Testis (tissue), 3 donors: ENCODE results near the gene HSD3B2. TPM values are rescaled to one million over a fixed set of nuclear protein-coding genes. Genes with fewer than 3 reads are reported as not detected.

Experiments
- DNase-seq: peaks from one replicate; pipeline ENCODE4 v3.0.0-alpha.2; 2019
- H3K27ac ChIP-seq, 2 donors: fragments of 200-600 bp; sonication (generic); one replicate each; pipeline ENCODE4 v1.5.1; 2019
- H3K27me3 ChIP-seq: fragments of 200-600 bp; sonication (generic); one replicate; pipeline ENCODE4 v1.5.1; 2019
- H3K36me3 ChIP-seq: fragments of 200-600 bp; sonication (generic); one replicate; pipeline ENCODE4 v1.5.1; 2017; ENCODE audit warnings: low read depth; ENCODE audit errors: missing control alignments
- H3K4me1 ChIP-seq: fragments of 200-600 bp; sonication (generic); one replicate; pipeline ENCODE4 v1.5.1; 2019
- H3K4me3 ChIP-seq, 2 donors: fragments of 200-600 bp; sonication (generic); one replicate each; pipeline ENCODE4 v1.5.1; 2017 to 2019
- H3K9me3 ChIP-seq: fragments of 200-600 bp; sonication (generic); one replicate; pipeline ENCODE4 v1.5.1; 2017
- POLR2A ChIP-seq: fragments of 450-650 bp; IDR thresholded peaks from one replicate; pipeline ENCODE4 v1.6.1; 2017; ENCODE audit warnings: antibody characterized with exemption, mild to moderate bottlenecking, moderate library complexity
- WGBS, 2 donors: methylation state at CpG; one replicate each; pipeline ENCODE4 v1.1.5; 2018; 5-methylcytosine and 5-hydroxymethylcytosine counted together
- intact Hi-C: fragments of 100-400 bp; cut with DNase I; formaldehyde crosslinking; loops from one replicate; pipeline ENCODE4 v1.15.1; 2023; ENCODE audit warnings: low total_unique reads
- polyA plus RNA-seq: library from polyadenylated mRNA; stranded (reverse); fragments of 350-450 nt; fragmentation: Illumina TruSeq; extraction: RNeasy Lipid Tissue Mini Kit (QIAGEN cat#74804); gene quantifications from one replicate; pipeline ENCODE4 v1.2.3, GENCODE V29; 2014; ENCODE audit warnings: low read depth, low replicate concordance; ENCODE audit not compliant: insufficient read depth
- total RNA-seq, 2 donors: library from RNA; depleted of rRNA; stranded (reverse); fragments of >200 nt; gene quantifications; one replicate each; pipeline ENCODE4 v1.2.3, GENCODE V29; 2016
- TF ChIP-seq, protein P1 (sequence below), 3 experiments: fragments of 450-650 bp in 2 of 3; fragments of 200-600 bp in 1 of 3; sonication (generic) in 1 of 3; IDR thresholded peaks; one replicate each; pipeline ENCODE4 v1.5.1; 2016 to 2019; ENCODE audit warnings: antibody characterized with exemption in 3 of 3, mild to moderate bottlenecking in 2 of 3, moderate library complexity in 1 of 3

HSD3B2 gene
- total and polyA plus RNA-seq, 3 donors from 2014 or later, result 0.19 to 3.1 (median 0.63) TPM

DNA sequence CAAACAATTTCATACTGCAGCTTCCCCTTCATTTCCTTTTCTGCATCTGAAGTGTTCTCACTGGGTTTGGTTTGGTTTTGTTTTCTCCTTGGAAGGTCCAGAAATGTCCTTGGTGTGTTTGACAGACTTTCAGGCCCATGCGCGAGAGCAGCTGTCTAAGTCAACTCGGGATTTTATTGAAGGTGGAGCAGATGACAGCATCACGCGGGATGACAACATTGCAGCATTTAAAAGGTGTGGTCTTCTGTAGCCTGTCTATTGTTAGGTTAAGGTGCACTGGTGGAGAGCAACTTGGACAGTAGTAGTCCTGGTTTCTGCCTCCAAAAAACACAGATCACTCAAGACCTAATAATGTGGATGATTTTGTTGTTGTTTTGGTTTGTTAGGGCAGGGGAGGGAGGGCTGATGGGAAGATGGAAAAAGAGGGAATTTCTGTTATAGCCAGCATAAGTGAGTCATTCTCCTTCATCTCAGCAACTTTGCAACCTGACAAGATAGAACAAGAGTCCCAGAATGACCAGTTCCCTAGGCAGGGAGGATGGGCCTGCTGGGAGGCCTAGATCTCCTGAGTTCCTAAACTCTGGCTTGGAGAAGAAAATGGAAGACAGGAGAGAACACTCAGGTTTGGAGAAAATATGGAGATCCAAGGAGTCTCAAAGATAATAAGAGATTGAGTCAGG lies 33.8 kb upstream of the HSD3B2 start:
- H3K36me3 ChIP-seq, result no peaks in the 10 kb centered on the region
- peaks cover 7% of the 10 kb centered on the region for H3K4me1 ChIP-seq
- TF ChIP-seq, protein P1, sequence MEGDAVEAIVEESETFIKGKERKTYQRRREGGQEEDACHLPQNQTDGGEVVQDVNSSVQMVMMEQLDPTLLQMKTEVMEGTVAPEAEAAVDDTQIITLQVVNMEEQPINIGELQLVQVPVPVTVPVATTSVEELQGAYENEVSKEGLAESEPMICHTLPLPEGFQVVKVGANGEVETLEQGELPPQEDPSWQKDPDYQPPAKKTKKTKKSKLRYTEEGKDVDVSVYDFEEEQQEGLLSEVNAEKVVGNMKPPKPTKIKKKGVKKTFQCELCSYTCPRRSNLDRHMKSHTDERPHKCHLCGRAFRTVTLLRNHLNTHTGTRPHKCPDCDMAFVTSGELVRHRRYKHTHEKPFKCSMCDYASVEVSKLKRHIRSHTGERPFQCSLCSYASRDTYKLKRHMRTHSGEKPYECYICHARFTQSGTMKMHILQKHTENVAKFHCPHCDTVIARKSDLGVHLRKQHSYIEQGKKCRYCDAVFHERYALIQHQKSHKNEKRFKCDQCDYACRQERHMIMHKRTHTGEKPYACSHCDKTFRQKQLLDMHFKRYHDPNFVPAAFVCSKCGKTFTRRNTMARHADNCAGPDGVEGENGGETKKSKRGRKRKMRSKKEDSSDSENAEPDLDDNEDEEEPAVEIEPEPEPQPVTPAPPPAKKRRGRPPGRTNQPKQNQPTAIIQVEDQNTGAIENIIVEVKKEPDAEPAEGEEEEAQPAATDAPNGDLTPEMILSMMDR (IDR thresholded peaks at IDR 0.05), result no peak
- no peak for TF ChIP-seq POLR2A
- DNase-seq, result no peak
- no peak overlapping the region for H3K27ac ChIP-seq
- H3K4me3 ChIP-seq, result no peak overlapping the region
- no peaks in the 10 kb centered on the region for H3K9me3 ChIP-seq
- H3K27me3 ChIP-seq, result no peaks in the 10 kb centered on the region
- WGBS, 2 donors, result 89 to 92% methylated on average over 5 of the region's 5 CpGs
- intact Hi-C loops, result no loop called here

DNA sequence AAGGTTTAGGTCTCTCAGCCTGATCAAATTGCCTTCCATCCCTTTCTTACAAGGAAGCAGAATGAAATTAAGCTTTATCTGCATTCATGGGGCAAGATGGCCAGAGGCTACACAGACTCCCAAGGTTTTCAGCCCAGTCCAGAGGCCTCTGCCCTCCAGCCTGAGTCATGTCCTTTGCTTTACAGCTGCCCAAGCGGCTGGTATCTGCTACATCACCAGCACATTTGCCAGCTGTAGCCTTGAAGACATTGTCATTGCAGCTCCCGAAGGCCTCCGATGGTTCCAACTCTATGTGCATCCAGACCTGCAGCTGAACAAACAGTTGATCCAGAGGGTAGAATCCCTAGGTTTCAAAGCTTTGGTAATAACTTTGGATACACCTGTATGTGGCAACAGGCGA lies 30.4 kb upstream of the HSD3B2 start:
- H3K27me3 ChIP-seq, result no peaks in the 10 kb centered on the region
- no peak overlapping the region for H3K27ac ChIP-seq
- no peaks in the 10 kb centered on the region for H3K9me3 ChIP-seq
- H3K36me3 ChIP-seq, result no peaks in the 10 kb centered on the region
- H3K4me3 ChIP-seq, result no peak overlapping the region
- TF ChIP-seq, protein P1 (IDR thresholded peaks at IDR 0.05), result no peak
- no peak for TF ChIP-seq POLR2A
- intact Hi-C loops, result no loop called here
- WGBS, 2 donors, result 91 to 95% methylated on average over 4 of the region's 4 CpGs
- H3K4me1 ChIP-seq, result peaks cover 6% of the 10 kb centered on the region
- DNase-seq, result no peak

GRCh38 chr1:119385650-119386049 lies 29.3 kb upstream of the HSD3B2 start:
- no peak overlapping the region for H3K4me3 ChIP-seq
- WGBS, 2 donors, result 88 to 93% methylated on average over 1 of the region's 1 CpG
- H3K36me3 ChIP-seq, result no peaks in the 10 kb centered on the region
- no peaks in the 10 kb centered on the region for H3K9me3 ChIP-seq
- no peaks in the 10 kb centered on the region for H3K27me3 ChIP-seq
- no peak for DNase-seq
- H3K27ac ChIP-seq, result no peak overlapping the region
- intact Hi-C loops, result no loop called here
- no peaks in the 10 kb centered on the region for H3K4me1 ChIP-seq
- TF ChIP-seq, protein P1 (IDR thresholded peaks at IDR 0.05), result no peak
- TF ChIP-seq POLR2A, result no peak

DNA sequence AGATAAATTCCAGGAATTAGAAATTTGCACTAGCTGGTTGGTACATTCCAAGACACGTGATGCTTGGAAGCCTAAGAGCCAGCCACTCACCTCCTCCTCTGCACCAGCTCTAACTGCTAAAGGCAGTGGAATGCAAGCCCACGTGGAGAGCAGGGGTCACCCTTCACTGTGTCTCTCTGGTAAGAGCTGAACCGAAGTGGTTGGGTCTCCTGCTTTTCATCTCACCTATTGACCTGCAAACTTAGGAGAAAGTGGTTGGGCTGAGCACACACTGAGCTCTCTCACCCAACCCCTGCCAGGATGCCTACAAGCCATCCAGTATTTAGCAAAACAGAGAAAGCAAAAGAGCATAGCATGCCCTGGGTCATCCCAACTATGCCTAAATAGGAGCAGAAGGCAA lies 27.1 kb upstream of the HSD3B2 start:
- DNase-seq, result no peak
- TF ChIP-seq, protein P1 (IDR thresholded peaks at IDR 0.05), result no peak
- no peak for TF ChIP-seq POLR2A
- WGBS, 2 donors, result 62% methylated on average over 3 of the region's 3 CpGs

DNA sequence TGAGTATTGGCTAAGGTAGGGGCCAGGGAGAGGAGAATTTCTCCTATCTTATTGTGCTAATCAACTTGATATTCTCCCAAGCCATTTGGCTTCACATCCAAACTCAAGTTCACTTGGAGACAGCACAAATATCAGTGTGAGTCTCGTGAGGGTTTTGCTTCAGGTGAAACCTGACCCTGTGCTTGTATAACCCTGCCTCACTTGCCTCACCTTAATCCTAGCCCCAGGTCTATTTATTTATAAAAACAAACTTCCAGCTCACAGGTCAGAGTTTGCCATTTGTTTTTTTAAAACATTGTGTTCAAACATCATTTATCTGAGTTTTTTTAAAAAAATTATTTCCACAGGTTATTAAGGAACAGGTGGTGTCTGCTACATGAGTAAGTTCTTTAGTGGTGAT lies 26.5 kb upstream of the HSD3B2 start:
- intact Hi-C loops, result no loop called here
- no peaks in the 10 kb centered on the region for H3K36me3 ChIP-seq

More for the DNA sequence above, 27.1 kb upstream of the HSD3B2 start:
- H3K36me3 ChIP-seq, result no peaks in the 10 kb centered on the region
- no peaks in the 10 kb centered on the region for H3K27me3 ChIP-seq
- H3K4me3 ChIP-seq, result no peak overlapping the region
- intact Hi-C loops, result no loop called here
- H3K4me1 ChIP-seq, result no peaks in the 10 kb centered on the region
- H3K27ac ChIP-seq, result no peak overlapping the region
- no peaks in the 10 kb centered on the region for H3K9me3 ChIP-seq

More for the DNA sequence above, 26.5 kb upstream of the HSD3B2 start:
- Histone ChIP-seq H3K4me3 (no peak overlapping the region), H3K27ac (no peak overlapping the region), H3K9me3 (no peaks in the 10 kb centered on the region), H3K27me3 (no peaks in the 10 kb centered on the region), H3K4me1 (no peaks in the 10 kb centered on the region)
- DNase-seq, result no peak
- TF ChIP-seq, protein P1 (IDR thresholded peaks at IDR 0.05), result no peak
- no peak for TF ChIP-seq POLR2A
- WGBS, 2 donors, result 73 to 84% methylated on average over 1 of the region's 1 CpG
